ENCODE results near the gene GTF2A1. TPM values are rescaled to one million over a fixed set of nuclear protein-coding genes. Genes with fewer than 3 reads are reported as not detected.

Gene GTF2A1
- total RNA-seq, 6 experiments from 2014 or later, result 37.6 to 47.6 (median 40.3) TPM

DNA sequence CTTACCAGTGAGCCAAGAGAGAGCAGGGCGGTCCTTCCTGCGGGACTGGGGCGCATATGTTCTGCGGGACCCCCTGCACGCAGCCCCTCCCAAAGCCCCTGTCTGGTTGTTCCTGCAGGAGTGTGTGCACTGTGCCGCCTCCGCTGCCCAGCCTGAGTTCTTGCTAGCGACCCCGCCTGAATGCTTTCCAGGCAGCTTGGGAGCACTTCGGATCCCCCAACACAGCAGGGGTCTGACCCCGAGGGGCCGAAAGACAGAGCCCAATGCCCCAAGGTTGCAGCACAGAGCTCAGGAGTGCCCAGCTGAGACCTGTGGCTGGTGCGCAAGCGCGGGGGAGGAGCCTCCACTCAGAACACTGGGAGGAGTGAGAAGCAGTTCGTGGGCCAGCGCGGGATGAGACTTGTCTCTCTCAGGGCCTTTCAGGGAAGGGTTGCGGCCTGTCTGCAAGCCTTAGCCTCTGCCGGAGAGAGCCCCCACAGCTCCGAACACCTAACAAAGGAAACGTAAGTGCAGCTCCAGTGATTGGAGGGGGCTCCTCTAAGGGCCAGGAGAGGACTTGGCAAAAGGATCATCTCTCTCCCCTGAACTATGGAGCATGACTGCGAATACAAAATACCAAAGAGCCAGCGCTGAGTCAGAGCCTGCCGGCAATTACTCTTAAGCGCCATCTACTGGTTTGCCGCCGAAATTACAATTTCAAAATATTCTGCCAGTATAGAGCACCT lies 50.5 kb downstream of the GTF2A1 start:
- TF ChIP-seq, protein P1, sequence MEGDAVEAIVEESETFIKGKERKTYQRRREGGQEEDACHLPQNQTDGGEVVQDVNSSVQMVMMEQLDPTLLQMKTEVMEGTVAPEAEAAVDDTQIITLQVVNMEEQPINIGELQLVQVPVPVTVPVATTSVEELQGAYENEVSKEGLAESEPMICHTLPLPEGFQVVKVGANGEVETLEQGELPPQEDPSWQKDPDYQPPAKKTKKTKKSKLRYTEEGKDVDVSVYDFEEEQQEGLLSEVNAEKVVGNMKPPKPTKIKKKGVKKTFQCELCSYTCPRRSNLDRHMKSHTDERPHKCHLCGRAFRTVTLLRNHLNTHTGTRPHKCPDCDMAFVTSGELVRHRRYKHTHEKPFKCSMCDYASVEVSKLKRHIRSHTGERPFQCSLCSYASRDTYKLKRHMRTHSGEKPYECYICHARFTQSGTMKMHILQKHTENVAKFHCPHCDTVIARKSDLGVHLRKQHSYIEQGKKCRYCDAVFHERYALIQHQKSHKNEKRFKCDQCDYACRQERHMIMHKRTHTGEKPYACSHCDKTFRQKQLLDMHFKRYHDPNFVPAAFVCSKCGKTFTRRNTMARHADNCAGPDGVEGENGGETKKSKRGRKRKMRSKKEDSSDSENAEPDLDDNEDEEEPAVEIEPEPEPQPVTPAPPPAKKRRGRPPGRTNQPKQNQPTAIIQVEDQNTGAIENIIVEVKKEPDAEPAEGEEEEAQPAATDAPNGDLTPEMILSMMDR (IDR thresholded peaks at IDR 0.05), result peak; percentile 94
- H3K9me3 Mint-ChIP-seq, result no peaks in the 10 kb centered on the region

DNA sequence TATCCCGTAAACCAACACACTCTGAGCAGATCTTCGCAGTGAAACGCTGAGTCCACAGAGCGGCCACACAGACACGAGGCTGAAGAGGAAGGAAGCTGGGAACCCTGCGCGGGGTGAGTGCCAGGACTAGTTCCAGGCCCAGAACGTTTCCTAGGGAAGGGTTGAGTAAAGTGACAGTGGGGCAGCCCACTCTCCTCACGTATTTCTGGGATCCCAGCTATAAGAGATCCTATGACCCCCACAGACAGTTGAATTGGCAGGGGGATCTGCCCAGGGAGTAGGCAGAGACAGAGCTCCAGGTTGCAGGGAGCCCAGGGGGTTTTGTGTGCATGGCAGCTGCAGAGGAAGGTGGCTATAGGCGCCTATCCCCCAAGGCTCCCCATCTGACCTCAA lies 51.1 kb downstream of the GTF2A1 start:
- peaks cover 2% of the 10 kb centered on the region for H3K36me3 Mint-ChIP-seq (ENCODE audit: low read depth)
- H3K4me1 Mint-ChIP-seq (ENCODE audit: low read depth), result peaks cover 44% of the 10 kb centered on the region
- TF ChIP-seq, protein P1 (IDR thresholded peaks at IDR 0.05), result no peak
- H3K4me3 Mint-ChIP-seq, result peak overlapping the region; percentile 94
- H3K27me3 Mint-ChIP-seq (ENCODE audit: insufficient read depth), result no peaks in the 10 kb centered on the region
- DNase-seq, result no peak
- H3K27ac Mint-ChIP-seq, result peak overlapping the region; percentile 96
- H3K9me3 Mint-ChIP-seq, result no peaks in the 10 kb centered on the region

More for the DNA sequence above, 50.5 kb downstream of the GTF2A1 start:
- Mint-ChIP-seq H3K27me3 (ENCODE audit: insufficient read depth) (no peaks in the 10 kb centered on the region), H3K27ac (peak overlapping the region; percentile 96), H3K4me3 (peak overlapping the region; percentile 94), H3K36me3 (ENCODE audit: low read depth) (peaks cover 5% of the 10 kb centered on the region), H3K4me1 (ENCODE audit: low read depth) (peaks cover 44% of the 10 kb centered on the region)
- DNase-seq, result peak; percentile 84

DNA sequence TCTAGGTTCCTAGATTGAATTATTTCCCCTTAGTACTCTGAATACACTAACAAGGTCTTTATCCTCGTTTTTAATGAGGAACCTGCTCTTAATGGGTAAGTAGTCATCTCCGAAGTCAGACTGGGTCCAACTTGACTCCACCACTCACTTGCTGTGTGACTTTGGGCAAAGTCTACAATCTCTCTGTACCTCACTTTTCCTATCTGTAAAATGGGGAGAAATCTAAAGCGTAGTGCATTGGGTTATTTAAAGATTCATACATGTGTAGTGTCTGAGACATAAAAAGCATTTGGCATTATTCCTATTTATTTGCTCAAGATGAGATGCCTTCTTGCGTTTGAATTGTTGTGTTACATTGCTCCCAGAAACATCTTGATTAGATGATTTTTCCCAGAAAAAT lies 51.5 kb downstream of the GTF2A1 start:
- peaks cover 47% of the 10 kb centered on the region for H3K4me1 Mint-ChIP-seq (ENCODE audit: low read depth)
- H3K4me3 Mint-ChIP-seq, result peak overlapping the region; percentile 94
- no peaks in the 10 kb centered on the region for H3K27me3 Mint-ChIP-seq (ENCODE audit: insufficient read depth)
- H3K36me3 Mint-ChIP-seq (ENCODE audit: low read depth), result no peaks in the 10 kb centered on the region
- TF ChIP-seq, protein P1 (IDR thresholded peaks at IDR 0.05), result no peak
- no peak for DNase-seq
- H3K27ac Mint-ChIP-seq, result peak overlapping the region; percentile 96
- H3K9me3 Mint-ChIP-seq, result no peaks in the 10 kb centered on the region

DNA sequence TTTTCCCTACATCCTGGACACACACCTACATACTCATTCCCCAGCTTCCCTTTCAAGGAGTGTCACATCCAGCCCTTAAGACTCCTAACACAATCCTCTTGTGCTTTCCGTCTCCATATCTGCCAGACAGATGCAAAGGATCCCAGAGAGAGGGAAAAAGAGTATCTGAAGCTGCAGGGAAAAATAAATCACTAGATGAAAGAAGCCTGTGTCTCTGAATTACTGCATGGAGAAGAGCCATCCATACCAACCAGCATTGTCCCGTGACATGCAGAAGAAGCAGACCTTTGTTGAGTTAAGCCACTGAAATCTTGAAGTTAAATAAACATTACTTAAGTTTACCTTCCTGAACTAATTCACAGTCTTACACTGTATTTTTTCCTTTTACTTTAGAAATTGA lies 54.6 kb downstream of the GTF2A1 start:
- Mint-ChIP-seq H3K9me3 (no peaks in the 10 kb centered on the region), H3K27ac (no peak overlapping the region), H3K4me3 (no peak overlapping the region), H3K36me3 (ENCODE audit: low read depth) (no peaks in the 10 kb centered on the region), H3K4me1 (ENCODE audit: low read depth) (peaks cover 34% of the 10 kb centered on the region), H3K27me3 (ENCODE audit: insufficient read depth) (no peaks in the 10 kb centered on the region)
- DNase-seq, result no peak
- TF ChIP-seq, protein P1 (IDR thresholded peaks at IDR 0.05), result no peak

DNA sequence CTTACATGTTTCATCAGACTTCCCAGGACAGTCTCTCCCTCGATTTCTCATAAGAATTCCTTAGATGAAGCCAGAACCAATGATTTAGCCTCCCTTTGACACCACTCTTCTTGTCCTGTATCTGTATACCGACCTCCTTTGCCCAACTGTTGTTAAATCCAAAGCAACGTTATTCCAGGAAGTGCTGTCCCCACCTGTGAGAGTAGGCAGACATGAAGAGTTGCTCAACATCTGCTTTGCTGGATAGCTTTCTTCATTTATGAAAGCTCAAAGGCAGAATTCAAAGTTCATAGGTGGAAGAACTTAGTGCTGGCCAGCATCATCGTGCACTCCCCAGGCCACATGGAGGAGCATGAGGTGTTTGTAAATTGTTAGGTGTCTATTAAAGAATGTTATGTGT lies 55.6 kb downstream of the GTF2A1 start:
- DNase-seq, result no peak
- H3K27me3 Mint-ChIP-seq (ENCODE audit: insufficient read depth), result no peaks in the 10 kb centered on the region
- H3K27ac Mint-ChIP-seq, result no peak overlapping the region
- H3K4me1 Mint-ChIP-seq (ENCODE audit: low read depth), result peaks cover 25% of the 10 kb centered on the region
- TF ChIP-seq, protein P1 (IDR thresholded peaks at IDR 0.05), result no peak
- no peaks in the 10 kb centered on the region for H3K36me3 Mint-ChIP-seq (ENCODE audit: low read depth)
- no peaks in the 10 kb centered on the region for H3K9me3 Mint-ChIP-seq
- H3K4me3 Mint-ChIP-seq, result no peak overlapping the region

Measured in HFFc6 (cell line).